KMS-11 (cell line): ENCODE results near the gene GNB1L.

Source experiments
- H2AFZ ChIP-seq: fragments of 200-600 bp; sonication (generic); 2 replicates; pipeline ENCODE4 v1.6.1; 2016; ENCODE audit warnings: antibody characterized with exemption, mixed run types, low read depth
- H3K27ac ChIP-seq: fragments of 200-600 bp; sonication (generic); 2 replicates; pipeline ENCODE4 v1.6.1; 2016; ENCODE audit warnings: mild to moderate bottlenecking, mixed run types
- H3K27me3 ChIP-seq: fragments of 200-600 bp; sonication (generic); 2 replicates; pipeline ENCODE4 v1.6.1; 2017; ENCODE audit warnings: mild to moderate bottlenecking, low read depth, mixed run types, moderate library complexity; ENCODE audit not compliant: insufficient read depth
- H3K36me3 ChIP-seq: fragments of 200-600 bp; sonication (generic); 2 replicates; pipeline ENCODE4 v1.6.1; 2017; ENCODE audit warnings: mild to moderate bottlenecking, mixed run types; ENCODE audit not compliant: insufficient read depth
- H3K4me1 ChIP-seq: fragments of 200-600 bp; sonication (generic); 2 replicates; pipeline ENCODE4 v1.6.1; 2016; ENCODE audit warnings: mild to moderate bottlenecking, low read depth, mixed run types; ENCODE audit not compliant: poor library complexity, severe bottlenecking
- H3K4me2 ChIP-seq: fragments of 200-600 bp; sonication (generic); 2 replicates; pipeline ENCODE4 v1.7.0; 2016; ENCODE audit warnings: mild to moderate bottlenecking, mixed run types
- H3K4me3 ChIP-seq: fragments of 200-600 bp; sonication (generic); IDR thresholded peaks from 2 replicates; pipeline ENCODE4 v1.6.1; 2017; ENCODE audit warnings: low read depth, low read length, mixed read lengths; ENCODE audit not compliant: insufficient read depth
- H3K79me2 ChIP-seq: fragments of 200-600 bp; sonication (generic); 2 replicates; pipeline ENCODE4 v1.6.1; 2016; ENCODE audit warnings: low read depth, mixed run types; ENCODE audit not compliant: insufficient read depth
- H3K9ac ChIP-seq: fragments of 200-600 bp; sonication (generic); 2 replicates; pipeline ENCODE4 v1.6.1; 2016; ENCODE audit warnings: mild to moderate bottlenecking, mixed run types
- H4K20me1 ChIP-seq: fragments of 200-600 bp; sonication (generic); 2 replicates; pipeline ENCODE4 v1.6.1; 2016; ENCODE audit warnings: mild to moderate bottlenecking, mixed run types; ENCODE audit not compliant: insufficient read depth
- CTCF ChIP-seq: fragments of 200-600 bp; sonication (generic); conservative IDR thresholded peaks from 2 replicates; pipeline ENCODE4 v1.6.1; 2017; ENCODE audit warnings: low read depth, mild to moderate bottlenecking, antibody characterized with exemption, low read length, moderate library complexity, mixed read lengths

Gene GNB1L

GRCh38 chr22:19882446-19883381 lies 28.0 kb upstream of the GNB1L start:
- Histone ChIP-seq H3K36me3 (no peaks in the 10 kb centered on the region), H3K27me3 (no peaks in the 10 kb centered on the region), H3K9ac (no peak overlapping the region), H3K4me1 (no peaks in the 10 kb centered on the region), H2AFZ (no peak overlapping the region), H3K79me2 (no peaks in the 10 kb centered on the region), H3K4me2 (no peak overlapping the region), H4K20me1 (no peaks in the 10 kb centered on the region), H3K4me3 (no peak overlapping the region), H3K27ac (no peak overlapping the region)
- TF ChIP-seq CTCF = no peak

GRCh38 chr22:19880786-19881569 lies 26.3 kb upstream of the GNB1L start:
- Histone ChIP-seq H2AFZ (no peak overlapping the region), H3K79me2 (no peaks in the 10 kb centered on the region), H3K9ac (no peak overlapping the region), H3K4me3 (no peak overlapping the region), H4K20me1 (no peaks in the 10 kb centered on the region), H3K36me3 (no peaks in the 10 kb centered on the region), H3K27me3 (no peaks in the 10 kb centered on the region), H3K4me1 (no peaks in the 10 kb centered on the region), H3K27ac (no peak overlapping the region), H3K4me2 (no peak overlapping the region)
- no peak for TF ChIP-seq CTCF

GRCh38 chr22:19879992-19880785 lies 25.5 kb upstream of the GNB1L start:
- Histone ChIP-seq H4K20me1 (no peaks in the 10 kb centered on the region), H3K79me2 (no peaks in the 10 kb centered on the region), H3K4me1 (no peaks in the 10 kb centered on the region), H2AFZ (no peak overlapping the region), H3K9ac (no peak overlapping the region), H3K4me2 (no peak overlapping the region), H3K4me3 (no peak overlapping the region), H3K27me3 (no peaks in the 10 kb centered on the region), H3K27ac (no peak overlapping the region), H3K36me3 (no peaks in the 10 kb centered on the region)
- TF ChIP-seq CTCF = no peak

GRCh38 chr22:19879643-19879991 lies 24.9 kb upstream of the GNB1L start:
- Histone ChIP-seq H3K4me1 (no peaks in the 10 kb centered on the region), H3K27me3 (no peaks in the 10 kb centered on the region), H3K36me3 (no peaks in the 10 kb centered on the region), H3K27ac (no peak overlapping the region), H3K4me2 (no peak overlapping the region), H3K79me2 (no peaks in the 10 kb centered on the region), H3K9ac (no peak overlapping the region), H3K4me3 (no peak overlapping the region), H4K20me1 (no peaks in the 10 kb centered on the region), H2AFZ (no peak overlapping the region)
- no peak for TF ChIP-seq CTCF
